Measurements from ENCODE around the gene SEM1. TPM values are rescaled to one million over a fixed set of nuclear protein-coding genes. Genes with fewer than 3 reads are reported as not detected.

The SEM1 gene
- total RNA-seq, 1 experiment from 2014 or later, result 79.9 TPM

- Histone ChIP-seq H3K56ac (ENCODE audit: insufficient read length, low read depth, low read length) (no peak overlapping the region), H2AFZ (ENCODE audit: low read length) (no peak overlapping the region), H2BK5ac (ENCODE audit: insufficient read length, low read length) (no peak overlapping the region), H2BK20ac (ENCODE audit: low read depth, low read length, poor library complexity, severe bottlenecking) (no peak overlapping the region), H2BK15ac (ENCODE audit: low read depth, low read length) (no peak overlapping the region), H3K79me1 (ENCODE audit: insufficient read depth, low read depth, low read length, poor library complexity, severe bottlenecking) (peaks cover 2% of the 10 kb centered on the region), H4K5ac (ENCODE audit: insufficient read length, low read depth, low read length) (no peak overlapping the region), H2AK5ac (ENCODE audit: insufficient read length, low read length) (no peak overlapping the region), H3K9me3 (ENCODE audit: control insufficient read depth, low read depth, low read length) (no peaks in the 10 kb centered on the region), H3K27me3 (ENCODE audit: insufficient read depth, low read length) (no peaks in the 10 kb centered on the region), H3K79me2 (ENCODE audit: insufficient read depth, low read length) (no peaks in the 10 kb centered on the region), H4K91ac (ENCODE audit: insufficient read length, low read depth, low read length) (no peak overlapping the region), H3K9ac (ENCODE audit: extremely low read depth, insufficient read length, low read length) (no peak overlapping the region), H3K4me1 (ENCODE audit: insufficient read depth, low read length) (no peaks in the 10 kb centered on the region), H4K20me1 (ENCODE audit: control insufficient read depth, insufficient read depth, insufficient read length) (no peaks in the 10 kb centered on the region), H3K18ac (ENCODE audit: insufficient read length, low read depth, low read length) (no peak overlapping the region), H3K4ac (ENCODE audit: low read depth, low read length) (no peak overlapping the region), H4K8ac (replicated peaks; ENCODE audit: insufficient read length, low read depth, low read length) (no peak overlapping the region), H3T11ph (ENCODE audit: low read length) (no peak overlapping the region), H2BK12ac (ENCODE audit: insufficient read length, low read depth, low read length) (no peak overlapping the region), H3K14ac (ENCODE audit: insufficient read depth, low read length) (no peak overlapping the region), H3K23ac (ENCODE audit: insufficient read length, low read depth, low read length) (no peak overlapping the region), H3K23me2 (ENCODE audit: insufficient read length, low read depth, low read length, poor library complexity, severe bottlenecking) (no peaks in the 10 kb centered on the region), H2BK120ac (ENCODE audit: low read depth, low read length, poor library complexity, severe bottlenecking) (no peak overlapping the region), H3K27ac (ENCODE audit: insufficient read length, low read depth, low read length) (no peak overlapping the region), H3K4me2 (ENCODE audit: insufficient read depth, insufficient read length, low read length) (no peak overlapping the region)
- Mint-ChIP-seq H3K9me3 (peaks cover 2 to 7% of the 10 kb centered on the region in 2 experiments; a peak in 4 of 5 replicates), H3K4me3 (no peak overlapping the region), H3K27ac (no peak overlapping the region), H3K4me1 (no peaks in the 10 kb centered on the region), H3K27me3 (ENCODE audit: low read depth) (no peaks in the 10 kb centered on the region; the same call in 1 of the 2 replicates), H3K36me3 (ENCODE audit: insufficient read depth in 1 of 3, low read depth in 3 of 3) (peaks cover 36 to 40% (median 38%) of the 10 kb centered on the region in 3 experiments)
- DNase-seq, result no peak
- WGBS (ENCODE audit: extremely low coverage, insufficient read length, low lambda C conversion rate), result no CpG with 5 or more reads among the region's 3 CpGs
- no peak for TF ChIP-seq CTCF (conservative IDR thresholded peaks at IDR 0.05)
Observed at GRCh38 chr7:96685353-96685752, 24.3 kb downstream of the SEM1 start.

Measured in H9 (cell line).